GM19035 (cell line): Measurements from ENCODE around the gene IGFLR1.
A peak's percentile ranks its signal among the peaks of the same experiment; 100 is the strongest.

ENCODE experiments used
- ATAC-seq: cut with Tn5 transposase; IDR thresholded peaks from one replicate; pipeline ENCODE4 v1.9.1; 2021; ENCODE audit not compliant: unreplicated experiment

Gene IGFLR1

GRCh38 chr19:35740423-35741202, 1.6 kb downstream of the IGFLR1 start:
- ATAC-seq: peak; percentile 51

DNA sequence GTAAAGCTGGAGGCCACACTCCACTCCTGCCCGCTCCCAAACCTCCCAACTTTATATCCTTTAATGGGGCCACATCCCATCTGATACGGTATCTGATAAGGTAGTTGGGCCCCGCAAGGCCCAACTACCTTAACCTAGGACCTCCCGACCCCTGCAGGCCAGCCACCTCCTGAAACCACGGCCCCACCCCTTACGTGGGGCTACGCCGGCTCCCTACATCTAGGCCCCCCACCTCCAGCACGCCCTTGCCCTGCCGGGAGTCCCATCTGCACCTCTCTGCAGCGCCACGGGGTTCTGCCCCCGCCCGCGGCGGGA, 2.2 kb downstream of the IGFLR1 start:
- no peak for ATAC-seq

- no peak for ATAC-seq
These were observed 2.8 kb downstream of the IGFLR1 start for GRCh38 chr19:35739275-35740107.

DNA sequence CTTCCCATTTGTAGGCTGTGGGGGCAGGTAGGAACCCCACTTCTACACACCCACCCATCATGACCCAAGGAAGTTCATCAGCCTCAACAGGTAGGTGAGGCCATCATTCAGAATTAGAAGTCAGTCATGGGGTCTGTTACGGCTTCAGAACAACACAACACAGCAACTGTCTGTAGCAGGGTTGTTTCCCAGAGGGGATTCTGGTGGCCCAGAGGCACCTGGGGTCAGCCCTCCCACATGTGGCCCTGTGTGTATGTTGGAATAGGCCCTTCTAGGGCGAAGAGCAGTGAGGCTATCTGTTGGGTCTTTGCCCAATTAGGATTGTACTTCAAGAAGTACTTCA, 3.4 kb downstream of the IGFLR1 start:
- no peak for ATAC-seq

GRCh38 chr19:35738021-35738886, 4.0 kb downstream of the IGFLR1 start:
- no peak for ATAC-seq

- ATAC-seq: no peak
These were observed 5.1 kb downstream of the IGFLR1 start for GRCh38 chr19:35736913-35737886.

GRCh38 chr19:35734889-35735288, 7.4 kb downstream of the IGFLR1 start:
- no peak for ATAC-seq

DNA sequence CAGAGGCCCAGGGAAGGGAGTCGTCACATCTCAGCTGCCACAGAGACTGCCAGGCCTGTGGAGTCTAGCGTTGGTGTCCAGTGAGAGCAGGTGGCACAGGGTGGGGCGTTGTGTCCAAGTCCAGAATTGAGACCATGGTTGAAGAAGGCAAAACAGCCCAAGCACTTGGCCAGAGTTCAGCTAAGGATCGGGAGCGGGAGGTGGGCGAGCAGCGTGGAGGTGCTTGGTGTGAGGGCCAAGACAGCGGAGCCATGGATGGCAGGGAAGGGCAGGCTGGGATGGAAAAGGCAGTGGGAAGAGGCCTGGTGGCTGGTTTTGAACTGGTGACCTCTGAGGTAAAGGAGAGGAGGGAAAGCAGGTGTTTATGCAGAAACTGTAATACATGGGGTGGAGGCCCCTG, 8.0 kb downstream of the IGFLR1 start:
- no peak for ATAC-seq

DNA sequence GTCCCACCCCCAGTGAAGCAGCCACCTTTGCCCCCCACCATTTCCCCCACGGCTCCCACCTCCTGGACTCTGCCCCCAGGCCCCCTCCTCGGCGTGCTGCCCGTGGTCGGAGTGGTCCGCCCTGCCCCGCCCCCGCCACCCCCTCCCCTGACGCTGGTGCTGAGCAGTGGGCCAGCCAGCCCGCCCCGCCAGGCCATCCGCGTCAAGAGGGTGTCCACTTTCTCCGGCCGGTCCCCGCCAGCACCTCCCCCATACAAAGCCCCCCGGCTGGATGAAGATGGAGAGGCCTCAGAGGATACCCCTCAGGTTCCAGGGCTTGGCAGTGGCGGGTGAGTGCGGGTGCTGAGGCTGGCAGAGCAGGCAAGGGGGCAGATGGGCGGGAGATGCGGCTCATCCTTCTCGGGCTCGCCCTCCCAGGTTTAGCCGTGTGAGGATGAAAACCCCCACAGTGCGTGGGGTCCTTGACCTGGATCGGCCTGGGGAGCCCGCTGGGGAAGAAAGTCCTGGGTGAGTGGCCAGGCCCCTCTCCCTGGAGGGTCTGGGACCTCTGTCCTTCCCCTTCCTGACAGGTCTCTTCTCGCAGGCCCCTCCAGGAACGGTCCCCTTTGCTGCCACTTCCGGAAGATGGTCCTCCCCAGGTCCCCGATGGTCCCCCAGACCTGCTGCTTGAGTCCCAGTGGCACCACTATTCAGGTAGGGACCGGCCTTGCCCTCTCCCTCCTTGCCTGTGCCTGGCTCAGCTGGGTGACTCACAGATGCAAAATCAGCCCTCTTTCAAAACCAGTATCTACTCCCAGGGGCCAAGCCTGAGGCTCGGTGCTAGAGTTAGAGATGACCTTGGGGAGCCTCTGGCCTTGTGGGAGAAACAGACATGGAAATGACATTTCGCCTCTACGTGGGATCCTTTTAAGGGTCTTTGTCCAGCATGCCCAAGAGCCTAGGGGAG, 8.8 kb downstream of the IGFLR1 start:
- no peak for ATAC-seq

GRCh38 chr19:35732540-35733179, 9.6 kb downstream of the IGFLR1 start:
- ATAC-seq: no peak

DNA sequence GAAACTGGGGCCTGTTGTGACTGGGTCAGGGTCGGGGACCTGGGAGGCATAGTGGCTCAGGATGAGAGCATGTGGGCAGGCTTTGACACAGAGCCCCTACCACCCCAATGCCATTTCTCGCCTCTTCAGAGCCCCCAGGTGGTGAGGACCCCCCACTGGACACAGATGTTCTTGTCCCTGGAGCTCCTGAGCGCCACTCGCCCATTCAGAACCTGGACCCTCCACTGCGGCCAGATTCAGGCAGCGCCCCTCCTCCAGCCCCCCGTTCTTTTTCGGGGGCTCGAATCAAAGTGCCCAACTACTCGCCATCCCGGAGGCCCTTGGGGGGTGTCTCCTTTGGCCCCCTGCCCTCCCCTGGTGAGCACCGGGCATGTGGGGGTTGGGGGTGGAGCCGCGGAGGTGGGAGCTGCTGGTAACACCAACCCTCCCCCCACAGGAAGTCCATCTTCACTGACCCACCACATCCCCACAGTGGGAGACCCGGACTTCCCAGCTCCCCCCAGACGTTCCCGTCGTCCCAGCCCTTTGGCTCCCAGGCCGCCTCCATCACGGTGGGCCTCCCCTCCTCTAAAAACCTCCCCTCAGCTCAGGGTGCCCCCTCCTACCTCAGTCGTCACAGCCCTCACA, 10.4 kb downstream of the IGFLR1 start:
- no peak for ATAC-seq

DNA sequence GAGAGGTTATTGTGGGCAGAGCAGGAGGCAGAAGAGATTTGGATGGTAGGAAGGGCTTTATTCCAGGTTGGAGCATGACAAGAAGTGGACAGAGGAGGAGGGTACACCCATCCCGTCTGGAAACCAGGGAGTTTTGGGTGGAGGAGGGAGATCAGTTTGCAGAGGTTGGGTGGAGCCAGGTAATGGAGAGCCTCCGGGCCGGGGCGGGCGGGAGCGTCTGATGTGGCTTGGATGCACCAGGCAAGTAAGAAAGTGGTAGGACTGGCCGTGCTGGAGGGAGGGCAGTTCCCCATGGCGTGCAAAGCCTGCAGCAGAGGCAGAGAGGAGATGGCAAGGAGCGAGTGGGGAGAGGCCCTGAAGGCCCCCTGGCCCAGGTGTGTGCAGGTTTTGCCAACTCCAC, 10.9 kb downstream of the IGFLR1 start:
- ATAC-seq: no peak

GRCh38 chr19:35730326-35730725, 11.9 kb downstream of the IGFLR1 start:
- no peak for ATAC-seq

- no peak for ATAC-seq
These were observed 12.5 kb downstream of the IGFLR1 start for GRCh38 chr19:35729763-35730162.

DNA sequence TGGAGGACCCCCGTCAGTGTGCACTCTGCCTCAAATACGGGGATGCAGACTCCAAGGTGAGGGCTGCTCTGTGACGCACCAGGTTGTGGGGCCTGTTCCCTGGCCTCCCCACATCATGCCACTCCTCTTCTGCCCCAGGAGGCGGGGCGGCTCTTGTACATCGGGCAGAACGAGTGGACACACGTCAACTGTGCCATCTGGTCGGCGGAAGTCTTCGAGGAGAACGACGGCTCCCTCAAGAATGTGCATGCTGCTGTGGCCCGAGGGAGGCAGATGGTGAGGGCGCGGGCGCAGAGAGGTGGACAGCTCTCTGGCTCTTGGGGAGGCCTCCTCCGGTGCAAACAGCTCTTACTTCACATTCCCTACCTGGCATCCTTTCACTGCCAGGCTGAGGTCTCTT, 13.2 kb downstream of the IGFLR1 start:
- ATAC-seq: no peak

DNA sequence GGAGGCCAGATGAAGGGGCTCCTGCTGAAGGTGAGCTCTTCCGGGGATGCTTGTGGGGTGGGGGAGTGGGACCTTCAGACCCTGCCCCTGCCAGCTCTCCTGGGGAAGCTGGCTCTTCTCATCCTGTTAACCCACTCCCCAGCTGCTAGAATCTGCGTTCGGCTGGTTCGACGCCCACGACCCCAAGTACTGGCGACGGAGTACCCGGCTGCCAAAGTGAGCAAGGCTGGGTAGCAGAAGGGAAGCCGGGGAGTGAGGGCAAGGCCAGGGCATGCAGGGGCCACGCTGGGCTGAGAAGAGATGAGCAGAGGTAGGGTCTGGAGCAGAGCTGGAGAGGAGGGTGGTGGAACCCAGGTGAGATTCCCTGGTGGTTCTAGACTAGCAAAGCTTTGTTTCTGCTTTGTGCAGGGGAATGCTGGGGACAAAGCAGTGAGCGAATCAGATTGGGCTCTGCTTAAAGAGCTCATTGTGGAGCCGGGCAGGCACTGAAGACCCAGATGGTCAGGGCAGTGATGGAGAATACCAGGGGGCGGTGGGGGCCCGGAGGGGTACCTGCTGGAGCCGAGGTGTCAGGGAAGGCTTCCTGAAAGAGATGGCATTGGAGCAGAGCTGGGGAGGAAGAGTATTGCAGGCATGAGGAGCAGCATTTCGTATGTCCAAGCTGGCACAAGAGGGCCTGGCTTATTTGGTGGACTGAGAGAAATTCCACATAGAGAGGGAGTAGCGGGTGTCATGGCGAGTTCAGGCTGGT, 14.1 kb downstream of the IGFLR1 start:
- no peak for ATAC-seq

GRCh38 chr19:35727053-35727955, 14.9 kb downstream of the IGFLR1 start:
- no peak for ATAC-seq
